WTC11 (cell line): ENCODE data around the gene ZFYVE26.

Source experiments
- IRF2 ChIP-seq: sonication (generic); formaldehyde crosslinking; IDR thresholded peaks from 2 replicates; pipeline ENCODE4 v1.8.0; 2022; ENCODE audit warnings: low read depth, missing genetic modification reagents, borderline replicate concordance
- TEAD4 ChIP-seq: sonication (generic); formaldehyde crosslinking; IDR thresholded peaks from 2 replicates; pipeline ENCODE4 v1.8.0; 2022; ENCODE audit warnings: mild to moderate bottlenecking, missing genetic modification reagents
- TF ChIP-seq, protein P1 (sequence below): fragments of 200-600 bp; IDR thresholded peaks from 2 replicates; pipeline ENCODE4 v1.8.0; 2022; ENCODE audit warnings: antibody characterized with exemption

DNA sequence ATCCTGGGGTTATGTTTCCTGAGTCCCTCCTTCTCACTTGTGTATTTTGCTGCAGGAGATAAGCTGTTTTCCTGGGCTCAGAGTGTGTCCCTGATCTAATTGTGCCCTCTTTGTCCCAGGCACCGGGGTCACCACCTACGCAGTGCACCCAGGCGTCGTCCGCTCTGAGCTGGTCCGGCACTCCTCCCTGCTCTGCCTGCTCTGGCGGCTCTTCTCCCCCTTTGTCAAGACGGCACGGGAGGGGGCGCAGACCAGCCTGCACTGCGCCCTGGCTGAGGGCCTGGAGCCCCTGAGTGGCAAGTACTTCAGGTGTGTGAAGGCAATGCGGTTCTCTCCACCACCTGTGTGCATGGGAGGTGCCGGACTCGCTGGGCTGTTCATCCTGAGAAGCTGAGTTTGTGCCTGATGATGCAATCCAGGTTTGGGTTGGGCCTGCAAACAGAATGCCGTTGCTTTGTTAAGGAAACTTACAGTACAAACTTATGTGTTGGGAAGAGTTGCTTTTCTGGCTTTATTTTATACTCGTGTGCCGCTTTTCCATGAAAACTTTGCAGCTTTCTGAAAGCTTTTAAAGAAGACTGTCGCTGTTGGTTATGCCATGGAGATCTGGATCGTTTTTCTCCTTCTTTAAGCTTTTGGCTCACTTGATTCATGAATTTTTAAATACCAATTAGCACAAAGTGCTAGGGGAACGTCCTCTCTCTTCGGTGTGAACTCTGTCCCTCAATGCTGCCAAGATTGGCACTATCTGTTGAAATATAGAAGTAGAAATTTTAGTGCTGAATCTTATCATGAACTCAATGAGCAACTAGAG is 87.1 kb downstream of the ZFYVE26 start:
- TF ChIP-seq, protein P1, sequence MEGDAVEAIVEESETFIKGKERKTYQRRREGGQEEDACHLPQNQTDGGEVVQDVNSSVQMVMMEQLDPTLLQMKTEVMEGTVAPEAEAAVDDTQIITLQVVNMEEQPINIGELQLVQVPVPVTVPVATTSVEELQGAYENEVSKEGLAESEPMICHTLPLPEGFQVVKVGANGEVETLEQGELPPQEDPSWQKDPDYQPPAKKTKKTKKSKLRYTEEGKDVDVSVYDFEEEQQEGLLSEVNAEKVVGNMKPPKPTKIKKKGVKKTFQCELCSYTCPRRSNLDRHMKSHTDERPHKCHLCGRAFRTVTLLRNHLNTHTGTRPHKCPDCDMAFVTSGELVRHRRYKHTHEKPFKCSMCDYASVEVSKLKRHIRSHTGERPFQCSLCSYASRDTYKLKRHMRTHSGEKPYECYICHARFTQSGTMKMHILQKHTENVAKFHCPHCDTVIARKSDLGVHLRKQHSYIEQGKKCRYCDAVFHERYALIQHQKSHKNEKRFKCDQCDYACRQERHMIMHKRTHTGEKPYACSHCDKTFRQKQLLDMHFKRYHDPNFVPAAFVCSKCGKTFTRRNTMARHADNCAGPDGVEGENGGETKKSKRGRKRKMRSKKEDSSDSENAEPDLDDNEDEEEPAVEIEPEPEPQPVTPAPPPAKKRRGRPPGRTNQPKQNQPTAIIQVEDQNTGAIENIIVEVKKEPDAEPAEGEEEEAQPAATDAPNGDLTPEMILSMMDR: no peak
- no peak for TF ChIP-seq TEAD4 (CRISPR knock-in tag)
- no peak for TF ChIP-seq IRF2 (CRISPR knock-in tag)
